Measurements from ENCODE around the gene PLGRKT.

GRCh38 chr9:5392285-5392684 is 45.4 kb downstream of the PLGRKT start:
- TF ChIP-seq CTCF (conservative IDR thresholded peaks at IDR 0.05) (no peak), EZH2 (IDR thresholded peaks at IDR 0.05; ENCODE audit: low read depth) (no peak)

All from PC-9 (cell line).